ENCODE data around the gene PLEKHM2.

Gene PLEKHM2

DNA sequence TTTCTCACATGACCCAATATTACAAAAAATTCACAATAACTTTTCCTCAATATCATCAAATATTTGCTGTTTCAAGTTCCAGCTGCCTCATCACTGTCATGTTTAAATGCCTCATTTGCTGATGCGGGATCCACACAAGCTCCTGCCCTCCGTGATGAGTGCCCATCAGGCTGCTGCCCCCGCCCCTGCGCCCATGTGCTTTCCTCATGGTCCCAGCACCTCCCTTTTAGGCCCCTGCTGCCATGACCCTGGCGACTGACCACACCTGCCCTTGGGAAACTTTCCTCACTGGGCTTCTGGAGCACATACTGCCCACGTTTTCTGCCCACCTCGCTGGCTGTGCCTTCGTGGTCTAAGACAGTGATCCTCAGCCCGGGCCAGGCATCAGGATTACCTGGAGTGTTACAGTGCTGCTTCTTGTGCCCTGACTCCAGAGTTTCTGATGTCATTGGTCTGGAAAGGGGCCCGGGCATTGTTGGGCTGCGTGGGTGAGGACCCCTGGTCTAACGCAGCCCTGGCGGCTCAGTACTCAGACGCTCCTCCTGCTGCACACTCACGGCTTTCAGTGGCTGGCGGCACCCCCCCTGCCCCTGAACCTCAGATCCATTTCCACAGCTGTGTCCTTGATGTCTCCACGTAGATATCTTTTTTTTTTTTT is 20.5 kb downstream of the PLEKHM2 start:
- no peaks in the 10 kb centered on the region for H3K27me3 ChIP-seq (ENCODE audit: insufficient read depth, poor library complexity, severe bottlenecking)
- TF ChIP-seq GABPA (IDR thresholded peaks at IDR 0.05; ENCODE audit: low read depth) (no peak), POLR2AphosphoS5 (IDR thresholded peaks at IDR 0.05; ENCODE audit: low read depth) (no peak), SPI1 (IDR thresholded peaks at IDR 0.05; ENCODE audit: borderline replicate concordance, low read depth) (no peak)
- TF ChIP-seq, protein P1, sequence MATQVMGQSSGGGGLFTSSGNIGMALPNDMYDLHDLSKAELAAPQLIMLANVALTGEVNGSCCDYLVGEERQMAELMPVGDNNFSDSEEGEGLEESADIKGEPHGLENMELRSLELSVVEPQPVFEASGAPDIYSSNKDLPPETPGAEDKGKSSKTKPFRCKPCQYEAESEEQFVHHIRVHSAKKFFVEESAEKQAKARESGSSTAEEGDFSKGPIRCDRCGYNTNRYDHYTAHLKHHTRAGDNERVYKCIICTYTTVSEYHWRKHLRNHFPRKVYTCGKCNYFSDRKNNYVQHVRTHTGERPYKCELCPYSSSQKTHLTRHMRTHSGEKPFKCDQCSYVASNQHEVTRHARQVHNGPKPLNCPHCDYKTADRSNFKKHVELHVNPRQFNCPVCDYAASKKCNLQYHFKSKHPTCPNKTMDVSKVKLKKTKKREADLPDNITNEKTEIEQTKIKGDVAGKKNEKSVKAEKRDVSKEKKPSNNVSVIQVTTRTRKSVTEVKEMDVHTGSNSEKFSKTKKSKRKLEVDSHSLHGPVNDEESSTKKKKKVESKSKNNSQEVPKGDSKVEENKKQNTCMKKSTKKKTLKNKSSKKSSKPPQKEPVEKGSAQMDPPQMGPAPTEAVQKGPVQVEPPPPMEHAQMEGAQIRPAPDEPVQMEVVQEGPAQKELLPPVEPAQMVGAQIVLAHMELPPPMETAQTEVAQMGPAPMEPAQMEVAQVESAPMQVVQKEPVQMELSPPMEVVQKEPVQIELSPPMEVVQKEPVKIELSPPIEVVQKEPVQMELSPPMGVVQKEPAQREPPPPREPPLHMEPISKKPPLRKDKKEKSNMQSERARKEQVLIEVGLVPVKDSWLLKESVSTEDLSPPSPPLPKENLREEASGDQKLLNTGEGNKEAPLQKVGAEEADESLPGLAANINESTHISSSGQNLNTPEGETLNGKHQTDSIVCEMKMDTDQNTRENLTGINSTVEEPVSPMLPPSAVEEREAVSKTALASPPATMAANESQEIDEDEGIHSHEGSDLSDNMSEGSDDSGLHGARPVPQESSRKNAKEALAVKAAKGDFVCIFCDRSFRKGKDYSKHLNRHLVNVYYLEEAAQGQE (IDR thresholded peaks at IDR 0.05; ENCODE audit: insufficient replicate concordance, low read depth): no peak
- TF ChIP-seq, protein P2, sequence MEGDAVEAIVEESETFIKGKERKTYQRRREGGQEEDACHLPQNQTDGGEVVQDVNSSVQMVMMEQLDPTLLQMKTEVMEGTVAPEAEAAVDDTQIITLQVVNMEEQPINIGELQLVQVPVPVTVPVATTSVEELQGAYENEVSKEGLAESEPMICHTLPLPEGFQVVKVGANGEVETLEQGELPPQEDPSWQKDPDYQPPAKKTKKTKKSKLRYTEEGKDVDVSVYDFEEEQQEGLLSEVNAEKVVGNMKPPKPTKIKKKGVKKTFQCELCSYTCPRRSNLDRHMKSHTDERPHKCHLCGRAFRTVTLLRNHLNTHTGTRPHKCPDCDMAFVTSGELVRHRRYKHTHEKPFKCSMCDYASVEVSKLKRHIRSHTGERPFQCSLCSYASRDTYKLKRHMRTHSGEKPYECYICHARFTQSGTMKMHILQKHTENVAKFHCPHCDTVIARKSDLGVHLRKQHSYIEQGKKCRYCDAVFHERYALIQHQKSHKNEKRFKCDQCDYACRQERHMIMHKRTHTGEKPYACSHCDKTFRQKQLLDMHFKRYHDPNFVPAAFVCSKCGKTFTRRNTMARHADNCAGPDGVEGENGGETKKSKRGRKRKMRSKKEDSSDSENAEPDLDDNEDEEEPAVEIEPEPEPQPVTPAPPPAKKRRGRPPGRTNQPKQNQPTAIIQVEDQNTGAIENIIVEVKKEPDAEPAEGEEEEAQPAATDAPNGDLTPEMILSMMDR (IDR thresholded peaks at IDR 0.05; ENCODE audit: insufficient read depth, low read length): no peak
- no peak for DNase-seq (ENCODE audit: low read depth in 1 of 2, low spot score in 1 of 2)
- H3K4me3 ChIP-seq (replicated peaks; ENCODE audit: insufficient read depth, low read length): no peak overlapping the region
- H3K27ac ChIP-seq (replicated peaks): no peak overlapping the region

DNA sequence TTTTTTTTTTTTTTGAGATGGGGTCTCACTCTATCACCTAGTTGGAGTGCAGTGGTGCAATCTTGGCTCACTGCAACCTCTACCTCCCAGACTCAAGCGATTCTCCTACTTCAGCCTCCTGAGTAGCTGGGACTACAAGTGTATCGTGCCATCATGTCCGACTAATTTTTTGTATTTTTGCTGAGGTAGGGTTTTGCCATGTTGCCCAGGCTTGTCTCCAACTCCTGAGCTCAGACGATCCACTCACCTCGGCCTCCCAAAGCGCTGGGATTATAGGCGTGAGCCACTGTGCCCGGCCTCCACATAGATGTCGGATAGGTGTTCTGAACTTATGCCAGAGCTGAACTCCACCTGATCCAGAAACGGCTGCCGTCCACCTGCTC is 21.1 kb downstream of the PLEKHM2 start:
- H3K27ac ChIP-seq (replicated peaks): no peak overlapping the region

DNA sequence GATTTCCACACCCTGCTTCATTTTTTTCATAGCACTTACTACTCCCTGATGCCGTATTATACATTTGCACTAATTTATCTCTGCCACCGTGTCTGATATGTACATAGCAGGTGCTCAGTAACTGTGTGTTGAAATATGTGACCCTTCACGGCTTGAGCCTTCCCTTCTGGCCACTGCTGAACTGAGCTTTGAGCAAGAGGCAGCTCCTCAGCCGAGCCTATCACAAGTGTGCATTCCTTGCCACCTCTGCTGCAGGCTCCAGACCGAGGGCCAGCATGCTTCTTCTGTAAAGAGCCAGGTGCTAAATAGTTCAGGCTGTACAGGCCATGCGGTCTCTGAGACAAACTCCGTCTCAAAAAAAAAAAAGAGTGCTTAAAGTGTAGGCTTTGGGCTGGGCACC is 22.6 kb downstream of the PLEKHM2 start:
- DNase-seq (ENCODE audit: low read depth in 1 of 2, low spot score in 1 of 2): no peak
- Histone ChIP-seq H3K27ac (replicated peaks) (no peak overlapping the region), H3K4me3 (replicated peaks; ENCODE audit: insufficient read depth, low read length) (no peak overlapping the region), H3K27me3 (ENCODE audit: insufficient read depth, poor library complexity, severe bottlenecking) (no peaks in the 10 kb centered on the region)
- TF ChIP-seq, protein P2 (IDR thresholded peaks at IDR 0.05; ENCODE audit: insufficient read depth, low read length): no peak

More for the DNA sequence above, 21.1 kb downstream of the PLEKHM2 start:
- no peak for DNase-seq (ENCODE audit: low read depth in 1 of 2, low spot score in 1 of 2)
- Histone ChIP-seq H3K4me3 (replicated peaks; ENCODE audit: insufficient read depth, low read length) (no peak overlapping the region), H3K27me3 (ENCODE audit: insufficient read depth, poor library complexity, severe bottlenecking) (no peaks in the 10 kb centered on the region)
- no peak for TF ChIP-seq SPI1 (IDR thresholded peaks at IDR 0.05; ENCODE audit: borderline replicate concordance, low read depth)
- no peak for TF ChIP-seq POLR2AphosphoS5 (IDR thresholded peaks at IDR 0.05; ENCODE audit: low read depth)
- no peak for TF ChIP-seq GABPA (IDR thresholded peaks at IDR 0.05; ENCODE audit: low read depth)
- TF ChIP-seq, protein P1 (IDR thresholded peaks at IDR 0.05; ENCODE audit: insufficient replicate concordance, low read depth): no peak
- TF ChIP-seq, protein P2 (IDR thresholded peaks at IDR 0.05; ENCODE audit: insufficient read depth, low read length): no peak

All from HL-60 (cell line).